Measurements from ENCODE around the gene CLCC1.
"Not testable (repeated sequence)": the region's sequence is repeated elsewhere in the genome, so short reads cannot be mapped to it uniquely, and the experiment has no call there.

The CLCC1 gene, protein sequence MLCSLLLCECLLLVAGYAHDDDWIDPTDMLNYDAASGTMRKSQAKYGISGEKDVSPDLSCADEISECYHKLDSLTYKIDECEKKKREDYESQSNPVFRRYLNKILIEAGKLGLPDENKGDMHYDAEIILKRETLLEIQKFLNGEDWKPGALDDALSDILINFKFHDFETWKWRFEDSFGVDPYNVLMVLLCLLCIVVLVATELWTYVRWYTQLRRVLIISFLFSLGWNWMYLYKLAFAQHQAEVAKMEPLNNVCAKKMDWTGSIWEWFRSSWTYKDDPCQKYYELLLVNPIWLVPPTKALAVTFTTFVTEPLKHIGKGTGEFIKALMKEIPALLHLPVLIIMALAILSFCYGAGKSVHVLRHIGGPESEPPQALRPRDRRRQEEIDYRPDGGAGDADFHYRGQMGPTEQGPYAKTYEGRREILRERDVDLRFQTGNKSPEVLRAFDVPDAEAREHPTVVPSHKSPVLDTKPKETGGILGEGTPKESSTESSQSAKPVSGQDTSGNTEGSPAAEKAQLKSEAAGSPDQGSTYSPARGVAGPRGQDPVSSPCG

DNA sequence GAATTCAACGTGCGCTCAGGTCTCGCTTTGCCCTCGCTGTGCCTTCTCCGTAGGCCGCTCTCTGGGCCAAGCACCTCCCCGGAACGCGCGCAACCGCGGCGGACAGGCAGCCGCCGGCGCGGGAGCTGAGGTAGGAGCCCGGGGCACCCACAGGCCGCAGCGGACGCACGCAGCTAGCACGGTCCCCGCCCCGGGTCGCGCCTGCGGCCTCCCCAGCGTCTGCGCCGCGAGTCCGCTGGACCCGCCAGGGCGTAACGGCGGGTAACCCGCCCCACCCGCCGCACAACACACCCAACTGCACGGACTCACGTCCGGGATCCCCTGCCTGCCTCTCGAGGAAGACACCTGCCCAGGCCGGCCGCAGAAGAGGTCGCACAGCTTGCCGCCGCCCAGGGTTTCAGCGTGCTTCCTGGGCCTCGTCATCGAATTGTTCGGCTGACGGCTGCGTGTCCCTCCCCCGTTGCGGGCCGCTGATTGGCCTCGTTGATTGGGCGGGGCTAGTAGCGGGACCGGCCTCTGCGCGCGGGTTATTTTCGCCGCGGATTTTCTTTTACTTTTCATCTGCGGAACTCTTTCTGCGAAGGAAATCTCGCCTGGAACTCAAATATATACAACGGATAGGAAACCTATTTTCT is at the start of gene CLCC1:
CLCC1 (minus strand) TSS at position 433 of the 635 bp plus-strand sequence. CDS start 13,047 bp downstream, outside the sequence.
- DNase-seq, result peak; percentile 91 to 94

DNA sequence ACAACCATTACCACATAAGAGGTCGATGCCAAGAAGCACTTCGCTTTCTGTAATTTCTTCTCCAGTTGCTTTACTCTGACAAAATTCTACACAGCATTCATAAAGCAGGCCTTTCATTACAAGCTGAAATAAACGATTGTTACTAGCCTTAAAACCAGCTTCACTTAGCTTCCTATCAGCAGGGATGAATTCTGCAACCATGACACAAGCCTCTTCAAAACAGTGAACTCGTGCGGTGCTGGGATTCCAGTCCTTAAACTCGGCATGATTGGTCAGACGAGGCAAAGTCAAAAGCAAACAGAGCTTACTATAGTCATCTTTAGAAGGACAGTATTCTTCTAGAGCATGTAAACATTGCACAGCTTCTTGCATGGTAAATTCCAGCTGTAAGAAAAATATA is 48.1 kb upstream of the CLCC1 start:
- no peak for DNase-seq

DNA sequence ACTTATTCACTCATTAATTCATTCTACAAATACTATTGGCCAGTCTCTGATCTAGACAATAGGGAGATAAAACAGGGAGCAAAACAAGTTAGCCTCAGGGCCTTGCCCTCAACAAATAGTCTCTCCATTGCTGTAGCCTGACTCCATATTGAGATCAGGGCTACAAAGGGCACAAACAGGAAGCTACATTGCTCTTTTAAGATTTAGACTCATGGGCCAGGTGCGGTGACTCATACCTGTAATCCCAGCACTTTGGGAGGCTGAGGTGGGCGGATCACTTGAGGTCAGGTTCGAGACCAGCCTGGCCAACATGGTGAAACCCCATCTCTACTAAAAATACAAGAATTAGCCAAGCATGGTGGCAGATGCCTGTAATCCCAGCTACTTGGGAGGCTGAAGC is 33.3 kb upstream of the CLCC1 start:
- not testable (repeated sequence) for DNase-seq

DNA sequence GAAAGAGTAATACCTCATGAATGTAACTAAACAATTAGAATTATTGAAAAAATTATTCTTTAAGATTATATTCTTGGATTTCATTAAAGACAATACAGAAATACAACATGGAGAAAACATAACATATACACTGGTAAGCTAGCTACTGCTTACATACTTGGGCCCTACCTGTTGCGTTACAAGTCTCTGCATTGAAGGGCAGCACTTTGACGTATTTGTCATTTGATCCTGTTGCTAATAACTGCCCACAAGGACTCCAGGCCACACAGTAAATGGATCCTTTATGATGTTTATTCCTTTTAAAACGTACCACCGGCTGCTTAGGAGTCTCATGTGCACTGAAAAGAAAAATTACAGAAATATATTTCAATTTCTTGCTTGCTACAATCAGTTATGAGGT is 19.8 kb upstream of the CLCC1 start:
- DNase-seq, result no peak

DNA sequence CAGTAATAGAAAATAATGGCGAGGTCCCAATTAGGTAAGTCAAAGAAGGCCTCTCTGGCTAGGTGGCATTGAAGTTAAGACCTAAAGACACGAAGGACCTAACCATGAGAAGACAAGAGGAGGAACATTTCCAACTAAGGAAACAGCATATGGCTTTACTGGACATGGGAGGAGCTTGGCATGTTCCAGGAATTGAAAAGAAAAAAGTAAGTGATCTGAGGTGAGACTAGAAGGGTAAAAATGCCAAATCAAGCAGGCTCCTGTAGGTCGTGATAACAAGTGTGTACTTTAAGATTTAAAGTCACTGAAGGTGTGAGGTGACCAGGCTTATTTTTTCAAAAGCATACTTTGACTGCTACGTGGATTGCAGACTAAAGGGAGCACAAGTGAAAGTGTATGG is 13.4 kb upstream of the CLCC1 start:
- no peak for DNase-seq

DNA sequence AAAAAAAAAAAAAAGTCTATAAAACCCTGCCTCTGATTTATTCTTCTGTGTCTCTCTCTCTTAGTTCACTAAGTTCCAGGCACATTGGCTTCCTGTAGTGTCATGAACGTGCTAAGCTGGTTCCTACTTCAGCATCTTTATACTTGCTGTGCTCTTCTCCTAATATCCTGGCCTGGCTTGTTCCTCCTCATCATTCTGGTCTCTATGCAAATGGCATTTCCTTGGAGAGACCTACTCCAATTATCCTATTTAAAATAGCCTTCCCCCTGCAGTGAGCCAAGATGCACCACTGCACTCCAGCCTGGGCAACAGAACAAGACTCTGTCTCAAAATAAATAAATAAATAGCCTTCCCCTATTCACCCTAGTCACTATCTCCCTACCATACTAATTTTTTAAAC is 9.7 kb upstream of the CLCC1 start:
- no peak for DNase-seq

DNA sequence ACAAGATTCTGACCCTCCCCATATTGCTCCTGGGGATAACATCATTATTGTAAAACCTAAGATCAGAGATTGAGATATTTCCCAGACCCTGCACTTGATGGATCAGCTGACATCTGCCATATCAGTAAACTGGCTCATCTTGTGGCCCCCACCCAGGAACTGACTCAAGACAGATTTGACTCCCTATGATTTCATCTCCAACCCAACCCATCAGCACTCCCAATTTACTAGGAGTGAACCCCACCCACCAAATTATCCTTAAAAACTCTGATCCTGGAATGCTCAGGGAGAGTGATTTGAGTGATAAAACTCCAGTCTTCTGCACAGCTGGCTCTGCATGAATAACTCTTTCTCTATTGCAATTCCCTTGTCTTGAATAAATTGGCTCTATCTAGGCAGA is 6.1 kb upstream of the CLCC1 start:
- no peak for DNase-seq

DNA sequence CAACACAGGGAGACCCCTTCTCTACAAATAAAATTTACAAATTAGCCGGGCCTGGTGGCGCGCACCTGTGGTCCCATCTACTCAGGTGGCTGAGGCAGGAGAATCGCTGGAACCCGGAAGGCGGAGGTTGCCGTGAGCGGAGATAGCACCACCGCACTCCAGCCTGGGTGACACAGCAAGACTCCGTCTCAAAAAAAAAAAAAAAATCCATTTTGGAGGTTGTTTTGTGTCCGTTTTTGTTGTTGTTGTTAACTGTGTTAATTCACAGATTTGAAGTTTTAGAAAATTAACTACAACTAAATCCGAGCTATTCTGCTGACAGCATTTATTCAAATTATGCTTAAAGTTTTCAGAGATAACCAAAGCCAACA is 618 bp downstream of the CLCC1 start:
- peak; percentile 7 to 17 for DNase-seq

DNA sequence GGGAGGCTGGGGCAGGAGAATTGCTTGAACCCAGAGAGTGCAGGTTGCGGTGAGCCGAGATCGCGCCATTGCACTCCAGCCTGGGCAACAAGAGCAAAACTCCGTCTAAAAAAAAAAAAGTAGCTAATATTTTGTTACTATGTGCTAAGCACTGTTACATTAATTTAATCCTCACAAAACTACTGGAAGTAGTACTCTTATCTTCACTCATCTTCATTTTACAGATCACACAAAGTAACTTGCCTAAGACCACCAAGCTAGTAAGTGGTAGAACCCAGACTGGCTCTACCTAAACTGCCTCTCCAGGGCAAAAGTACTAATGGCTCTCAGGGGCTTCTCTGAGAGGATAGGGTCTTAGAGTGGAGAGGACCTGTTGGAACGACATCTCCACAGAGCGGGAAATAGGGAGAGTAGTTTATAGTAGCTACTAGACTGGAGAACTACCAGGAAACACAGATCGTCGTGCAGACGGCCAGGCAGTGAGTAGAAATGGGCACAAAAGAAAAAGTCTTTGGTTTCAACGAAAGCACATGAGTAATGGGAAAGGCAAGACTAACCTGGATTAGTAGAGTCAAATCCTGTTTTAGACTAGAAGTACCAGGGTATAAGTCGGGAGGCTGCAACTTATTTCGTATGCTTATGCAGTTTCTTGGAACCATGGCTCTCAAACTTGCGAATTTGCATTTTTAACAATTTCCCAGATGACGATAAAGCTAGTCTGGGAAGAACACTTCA is 1.4 kb downstream of the CLCC1 start:
- peak in 1 of 2 donors; percentile 3 for DNase-seq

DNA sequence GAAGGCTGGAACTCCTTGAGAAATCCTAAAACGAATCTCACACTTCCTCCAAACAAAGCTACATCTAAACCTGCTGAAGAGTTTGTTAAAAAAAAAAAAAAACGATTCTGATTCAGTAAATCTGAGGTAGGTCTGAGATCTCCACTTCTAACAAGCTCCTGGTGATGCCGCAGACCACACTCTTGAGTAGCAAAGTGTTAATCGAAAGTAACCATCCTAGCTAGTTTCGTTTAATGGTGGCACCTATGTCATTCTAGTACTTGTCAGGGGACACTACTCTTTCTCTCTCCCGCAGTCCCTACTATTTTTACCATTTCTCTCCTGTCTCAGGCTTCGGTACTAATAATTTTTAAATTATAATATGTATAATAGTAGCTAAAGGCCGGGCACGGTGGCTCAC is 2.1 kb downstream of the CLCC1 start:
- peak; percentile 8 to 58 for DNase-seq

DNA sequence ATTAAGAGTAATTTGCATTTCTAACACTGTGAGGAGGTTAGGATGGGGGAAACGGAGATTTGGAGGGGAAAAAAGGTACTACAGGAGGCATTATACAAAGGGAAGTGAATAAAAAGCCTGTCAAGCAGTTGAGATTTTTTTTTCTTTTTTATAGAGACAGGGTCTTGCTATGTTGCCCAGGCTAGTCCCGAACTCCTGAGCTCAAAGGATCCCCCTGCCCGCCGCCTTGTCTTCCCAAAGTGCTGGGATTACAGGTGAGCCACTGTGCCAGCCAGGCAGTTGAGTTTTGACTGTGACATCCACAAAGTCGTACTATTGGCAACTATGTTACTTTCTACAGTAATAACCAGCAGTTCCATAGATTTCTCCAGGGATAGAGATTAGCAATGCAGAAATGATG is 2.6 kb downstream of the CLCC1 start:
- DNase-seq, result no peak

DNA sequence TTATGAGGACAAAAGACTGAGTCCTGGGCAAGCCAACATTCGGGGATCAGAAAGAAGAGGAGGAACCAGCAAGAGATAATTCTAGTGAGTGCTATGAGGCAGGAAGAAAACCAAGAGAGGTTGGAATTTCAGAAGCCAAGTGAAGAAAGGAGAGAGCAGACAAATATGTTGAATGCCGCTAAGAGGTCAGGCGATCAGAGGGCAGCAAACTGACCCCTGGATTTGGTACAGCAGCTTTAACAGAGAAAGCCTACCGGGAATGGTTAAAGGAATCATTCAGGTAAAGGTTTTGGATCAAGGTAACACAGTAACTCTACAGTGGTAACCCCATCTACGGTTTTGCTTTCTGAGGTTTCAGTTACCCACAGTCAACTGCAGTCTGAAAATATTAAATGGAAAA is 5.4 kb downstream of the CLCC1 start:
- DNase-seq, result no peak

DNA sequence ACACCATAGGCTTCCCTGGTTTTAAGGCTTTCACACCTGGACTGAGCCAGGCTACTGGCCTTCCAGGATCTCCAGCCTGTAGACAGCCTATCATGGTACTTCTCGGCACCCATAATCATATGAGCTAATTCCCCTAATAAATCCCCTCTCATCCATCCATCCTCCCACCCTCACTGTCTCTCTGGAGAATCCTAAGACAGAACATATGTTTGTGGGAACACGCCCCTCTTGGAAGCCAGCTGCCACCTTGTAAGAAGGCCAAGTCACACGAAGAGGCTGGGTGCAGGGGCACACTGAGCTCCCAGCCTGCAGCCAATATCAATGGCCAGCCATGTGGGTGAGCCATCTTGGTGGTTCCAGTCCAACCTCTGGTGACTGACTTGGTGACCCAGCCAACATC is 7.4 kb downstream of the CLCC1 start:
- DNase-seq, result no peak

DNA sequence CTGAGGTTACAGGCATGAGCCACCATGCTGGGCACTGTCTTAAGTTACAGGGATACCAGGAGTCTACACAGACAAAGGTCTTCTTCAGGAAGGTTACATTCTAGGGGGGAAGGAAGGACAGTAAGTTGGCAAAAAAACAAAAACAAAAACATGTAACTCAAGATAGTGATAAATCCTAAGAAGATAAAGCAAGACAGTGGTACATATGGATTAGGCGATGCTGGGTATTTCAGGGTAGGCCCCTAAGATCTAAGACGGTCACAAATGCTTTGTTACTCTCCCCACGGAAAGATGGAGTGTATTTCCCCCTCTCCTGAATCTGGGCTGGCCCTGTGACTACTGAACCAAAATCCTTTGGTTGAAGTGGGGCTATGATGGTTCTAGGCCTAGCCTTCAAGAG is 8.2 kb downstream of the CLCC1 start:
- DNase-seq, result no peak

DNA sequence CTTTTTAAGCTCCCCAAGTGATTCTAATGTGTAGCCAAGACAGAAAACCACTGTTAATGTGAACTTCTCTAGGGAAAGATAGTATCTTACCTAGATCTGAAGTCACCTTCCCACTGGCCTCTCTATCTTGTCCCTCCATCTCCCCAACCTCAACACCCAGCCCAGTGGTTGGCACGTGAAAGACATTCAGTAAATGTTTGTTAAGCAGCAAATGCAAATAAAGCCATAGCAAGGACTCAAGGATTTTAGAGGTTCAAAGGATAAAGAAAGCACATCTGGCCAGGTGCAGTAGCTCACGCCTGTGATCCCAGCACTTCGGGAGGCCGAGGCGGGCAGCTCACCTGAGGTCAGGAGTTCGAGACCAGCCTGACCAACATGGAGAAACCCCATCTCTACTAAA is 9.8 kb downstream of the CLCC1 start:
- DNase-seq, result no peak

DNA sequence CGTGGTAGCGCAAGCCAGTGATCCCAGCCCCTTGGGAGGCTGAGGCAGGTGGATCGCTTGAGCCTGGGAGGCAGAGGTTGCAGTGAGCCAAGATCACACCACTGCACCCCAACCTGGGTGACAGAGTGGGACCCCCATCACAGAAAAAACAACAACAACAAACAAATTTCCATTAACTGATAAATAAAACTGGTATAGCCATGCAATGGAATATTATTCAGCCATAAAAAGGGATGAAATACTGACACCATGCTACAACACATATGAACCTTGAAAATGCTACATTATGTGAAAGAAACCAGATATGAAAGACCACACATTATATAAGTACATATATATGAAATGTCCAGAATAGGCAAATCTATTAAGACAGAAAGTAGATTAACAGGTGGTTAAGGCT is 12.0 kb downstream of the CLCC1 start:
- no peak for DNase-seq

DNA sequence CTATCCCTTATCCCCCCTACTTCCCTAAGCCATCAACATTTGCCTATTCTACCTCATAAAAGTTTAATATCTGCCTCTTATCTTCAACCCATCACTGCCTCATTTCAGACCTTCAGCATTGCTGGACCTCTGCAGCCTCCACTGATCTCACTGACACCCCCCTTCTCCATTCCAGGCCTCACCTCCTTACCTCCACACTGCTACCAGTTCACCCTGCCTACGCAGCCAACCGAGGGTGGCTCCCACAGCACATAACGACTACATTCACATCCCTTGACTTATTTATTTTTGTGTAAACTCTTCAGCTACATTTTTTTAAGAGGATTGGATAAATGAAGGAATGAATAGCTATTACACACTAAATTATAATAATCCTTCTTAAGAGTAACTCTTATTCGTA is 14.2 kb downstream of the CLCC1 start:
- DNase-seq, result no peak

DNA sequence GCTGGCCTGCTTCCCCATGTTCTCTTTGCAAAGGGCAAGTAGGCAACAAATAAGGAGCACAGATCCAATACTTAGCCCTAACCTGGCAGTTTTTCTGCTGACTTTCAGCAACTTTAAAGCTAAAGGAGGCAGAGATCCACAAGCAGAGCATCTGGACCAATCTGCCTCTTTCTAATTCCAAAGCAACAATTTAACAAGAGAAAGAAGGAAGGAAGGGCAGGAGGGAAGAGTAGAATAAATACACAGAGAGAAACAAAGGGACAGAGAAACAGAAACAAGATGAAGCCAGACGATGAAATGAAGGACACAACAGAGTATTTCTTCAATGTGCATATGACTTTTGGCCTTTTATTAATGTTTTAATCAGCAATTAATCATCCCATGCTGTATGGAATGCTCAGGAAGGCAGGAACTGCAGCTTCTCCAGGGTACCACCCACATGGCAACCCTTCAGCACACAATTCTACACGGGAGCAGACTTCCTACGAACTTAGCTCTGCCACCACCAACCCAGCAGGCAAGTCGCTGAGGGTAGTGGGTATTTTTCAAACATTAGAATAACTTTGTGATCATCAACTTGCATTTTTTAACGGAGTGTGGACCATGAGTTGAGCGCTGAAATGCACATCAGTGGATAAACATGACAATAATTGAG is 15.3 kb downstream of the CLCC1 start:
- no peak for DNase-seq

DNA sequence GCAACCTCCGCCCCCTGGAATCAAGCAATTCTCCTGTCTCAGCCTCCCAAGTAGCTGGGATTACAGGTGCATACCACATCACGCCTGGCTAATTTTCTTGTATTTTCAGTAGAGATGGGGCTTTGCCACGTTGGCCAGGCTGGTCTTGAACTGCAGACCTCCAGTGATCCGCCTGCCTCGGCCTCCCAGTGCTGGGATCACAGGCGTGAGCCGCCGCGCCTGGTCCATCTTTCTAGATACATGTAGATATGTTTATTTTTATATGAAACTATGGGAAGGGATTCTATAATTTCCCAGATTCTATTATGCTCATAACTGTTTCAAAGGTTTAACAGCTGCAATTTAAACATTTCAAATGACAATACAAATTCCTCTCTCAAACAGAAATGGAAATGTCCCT is 27.1 kb downstream of the CLCC1 start:
- no peak for DNase-seq

DNA sequence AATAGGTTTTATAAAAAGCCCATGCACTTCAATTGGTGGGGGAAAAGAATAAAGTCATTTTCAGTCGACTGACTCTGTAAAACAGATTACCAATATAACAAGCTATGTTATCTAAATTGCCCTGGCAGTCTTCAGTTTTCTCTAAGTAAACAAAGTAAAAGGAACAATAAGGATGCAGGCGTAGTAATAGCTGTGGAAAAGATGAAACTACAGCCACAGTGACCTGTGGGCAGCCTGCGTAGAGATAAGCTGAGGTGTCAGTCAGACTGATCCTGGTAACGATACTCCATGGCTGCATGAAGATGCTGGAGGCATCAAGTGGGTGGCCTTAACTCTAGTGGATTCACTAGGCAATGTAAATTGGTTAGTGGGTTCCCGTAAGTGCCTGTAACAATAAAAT is 29.3 kb downstream of the CLCC1 start:
- no peak for DNase-seq

DNA sequence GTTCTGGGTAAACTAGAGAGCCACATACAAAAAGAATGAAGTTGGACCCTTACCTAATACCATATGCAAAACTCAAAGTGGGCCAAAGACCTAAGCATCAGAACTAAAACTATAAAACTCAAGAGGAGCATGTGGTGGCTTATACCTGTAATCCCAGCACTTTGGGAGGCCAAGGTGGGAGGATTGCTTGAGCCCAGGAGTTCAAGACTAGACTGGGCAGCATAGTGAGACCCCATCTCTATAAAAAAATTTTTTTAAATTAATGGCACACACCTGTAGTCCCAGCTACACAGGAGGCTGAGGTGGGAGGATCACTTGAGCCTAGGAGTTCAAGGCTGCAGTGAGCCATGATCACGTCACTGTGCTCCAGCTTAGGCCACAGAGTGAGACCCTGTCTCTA is 35.7 kb downstream of the CLCC1 start:
- DNase-seq, result not testable (repeated sequence)

DNA sequence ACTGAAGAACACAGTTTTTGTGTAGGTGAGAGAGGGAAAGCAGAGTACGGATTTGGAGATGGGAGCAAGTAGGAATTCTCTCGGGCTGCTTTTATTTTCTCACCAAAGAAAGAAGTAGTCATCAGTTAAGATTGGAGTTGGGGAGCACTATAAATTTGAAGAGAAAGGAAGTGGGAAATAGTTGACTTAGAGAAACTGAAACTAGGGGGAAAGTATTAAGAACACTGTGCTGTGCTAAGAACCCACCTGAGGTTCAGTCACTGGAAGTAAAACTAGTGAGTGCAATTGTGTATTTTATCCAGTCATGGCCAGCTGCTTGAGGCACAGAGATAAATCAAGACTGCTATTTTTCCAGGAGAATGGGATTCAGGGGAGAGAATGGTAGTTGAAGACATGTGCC is 37.4 kb downstream of the CLCC1 start:
- DNase-seq, result no peak

DNA sequence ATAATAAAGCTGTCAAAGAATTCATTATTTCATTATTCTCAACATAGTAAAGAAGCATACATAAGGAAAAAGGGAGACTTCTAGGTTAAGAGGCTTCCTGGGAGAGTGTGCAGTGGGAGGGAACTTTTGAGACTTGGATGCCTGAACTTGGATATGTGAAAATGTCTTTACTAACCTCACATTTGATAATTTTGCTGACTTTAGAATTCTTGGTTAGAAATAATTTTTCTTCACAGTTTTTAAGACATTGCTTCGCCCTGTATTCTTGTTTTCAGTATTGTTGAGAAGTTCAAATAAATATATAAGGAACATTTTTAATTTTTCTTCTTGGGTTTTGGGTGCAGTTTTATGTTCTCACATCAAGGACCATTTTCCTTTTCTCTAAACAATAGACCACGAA is 46.5 kb downstream of the CLCC1 start:
- no peak for DNase-seq
